OCI-LY1 (cell line): ENCODE results near the gene PCDHGA6.
"Not testable (repeated sequence)": the region's sequence is repeated elsewhere in the genome, so short reads cannot be mapped to it uniquely, and the experiment has no call there.

Experiments
- H2AFZ ChIP-seq: fragments of 200-600 bp; sonication (generic), shearing (Covaris generic); 2 replicates; pipeline ENCODE4 v1.6.0; 2014; ENCODE audit warnings: antibody characterized with exemption, mild to moderate bottlenecking, low read length
- H3F3A ChIP-seq: fragments of 200-600 bp; sonication (generic), shearing (Covaris generic); 2 replicates; pipeline ENCODE4 v1.6.0; 2014; ENCODE audit warnings: mild to moderate bottlenecking, antibody characterized with exemption, low read length, moderate library complexity; ENCODE audit not compliant: insufficient read depth
- H3K27ac ChIP-seq: fragments of 200-600 bp; sonication (generic); 2 replicates; pipeline ENCODE4 v1.5.1; 2014; ENCODE audit warnings: low read length, mixed run types, mild to moderate bottlenecking, low read depth; ENCODE audit not compliant: poor library complexity, severe bottlenecking
- H3K27me3 ChIP-seq: fragments of 200-600 bp; sonication (generic); 2 replicates; pipeline ENCODE4 v1.6.0; 2014; ENCODE audit warnings: antibody characterized with exemption, mild to moderate bottlenecking, low read length, moderate library complexity; ENCODE audit not compliant: insufficient read depth
- H3K36me3 ChIP-seq: fragments of 200-600 bp; sonication (generic); 2 replicates; pipeline ENCODE4 v1.6.1; 2014; ENCODE audit warnings: mild to moderate bottlenecking, antibody characterized with exemption, low read length, moderate library complexity, mixed read lengths; ENCODE audit not compliant: insufficient read depth
- H3K4me1 ChIP-seq: fragments of 200-600 bp; sonication (generic); 2 replicates; pipeline ENCODE4 v1.5.1; 2014; ENCODE audit warnings: mild to moderate bottlenecking, low read length, moderate library complexity; ENCODE audit not compliant: insufficient read depth, severe bottlenecking
- H3K4me2 ChIP-seq: fragments of 200-600 bp; sonication (generic), shearing (Covaris generic); 2 replicates; pipeline ENCODE4 v1.6.1; 2014; ENCODE audit warnings: low read length
- H3K4me3 ChIP-seq: fragments of 200-600 bp; sonication (generic); 2 replicates; pipeline ENCODE4 v1.5.1; 2014; ENCODE audit warnings: low read length, low read depth, mild to moderate bottlenecking, mixed read lengths; ENCODE audit not compliant: poor library complexity, severe bottlenecking
- H3K79me2 ChIP-seq: fragments of 200-600 bp; shearing (Covaris generic); 2 replicates; pipeline ENCODE4 v1.6.1; 2016; ENCODE audit warnings: mixed run types, low read length, mixed read lengths; ENCODE audit not compliant: insufficient read depth
- H3K9ac ChIP-seq: fragments of 200-600 bp; sonication (generic), shearing (Covaris generic); 2 replicates; pipeline ENCODE4 v1.6.1; 2014; ENCODE audit warnings: mild to moderate bottlenecking, low read length, mixed read lengths
- H3K9me2 ChIP-seq: fragments of 200-600 bp; sonication (generic), shearing (Covaris generic); 2 replicates; pipeline ENCODE4 v1.6.1; 2014; ENCODE audit warnings: low read depth, mild to moderate bottlenecking, low read length, mixed read lengths
- H3K9me3 ChIP-seq: fragments of 200-600 bp; shearing (Covaris generic); 2 replicates; pipeline ENCODE4 v1.6.1; 2014; ENCODE audit warnings: low read length, mixed read lengths
- H4K20me1 ChIP-seq: fragments of 200-600 bp; sonication (generic), shearing (Covaris generic); 2 replicates; pipeline ENCODE4 v1.6.0; 2016; ENCODE audit warnings: mild to moderate bottlenecking, low read length; ENCODE audit not compliant: insufficient read depth
- EZH2 ChIP-seq: fragments of 200-600 bp; sonication (generic), shearing (Covaris generic); IDR thresholded peaks from 2 replicates; pipeline ENCODE4 v1.8.0; 2017; ENCODE audit warnings: borderline replicate concordance, mixed run types, mild to moderate bottlenecking, antibody characterized with exemption, low read length, moderate library complexity, mixed read lengths
- TF ChIP-seq, protein P1 (sequence below): fragments of 200-600 bp; sonication (generic), shearing (Covaris generic); IDR thresholded peaks from 2 replicates; pipeline ENCODE4 v1.5.1; 2017; ENCODE audit warnings: mild to moderate bottlenecking, antibody characterized with exemption, low read length, moderate library complexity, mixed read lengths

The PCDHGA6 gene

DNA sequence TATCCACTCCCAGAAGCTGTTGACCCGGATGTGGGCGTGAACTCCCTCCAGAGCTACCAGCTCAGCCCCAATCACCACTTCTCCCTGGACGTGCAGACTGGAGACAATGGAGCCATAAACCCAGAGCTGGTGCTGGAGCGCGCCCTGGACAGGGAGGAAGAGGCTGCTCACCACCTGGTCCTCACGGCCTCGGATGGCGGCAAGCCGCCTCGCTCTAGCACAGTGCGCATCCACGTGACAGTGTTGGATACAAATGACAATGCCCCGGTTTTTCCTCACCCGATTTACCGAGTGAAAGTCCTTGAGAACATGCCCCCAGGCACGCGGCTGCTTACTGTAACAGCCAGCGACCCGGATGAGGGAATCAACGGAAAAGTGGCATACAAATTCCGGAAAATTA is 19.6 kb downstream of the PCDHGA6 start:
- Histone ChIP-seq H3K36me3 (no peaks in the 10 kb centered on the region), H3K4me1 (no peaks in the 10 kb centered on the region), H3K79me2 (no peaks in the 10 kb centered on the region), H3K27ac (no peak overlapping the region), H3K27me3 (no peaks in the 10 kb centered on the region), H2AFZ (no peak overlapping the region), H4K20me1 (no peaks in the 10 kb centered on the region), H3K9ac (no peak overlapping the region), H3F3A (no peaks in the 10 kb centered on the region), H3K4me3 (no peak overlapping the region), H3K4me2 (no peak overlapping the region), H3K9me2 (no peaks in the 10 kb centered on the region), H3K9me3 (peaks cover 6% of the 10 kb centered on the region; the same call in 1 of the 2 replicates)
- TF ChIP-seq EZH2 = no peak
- TF ChIP-seq, protein P1, sequence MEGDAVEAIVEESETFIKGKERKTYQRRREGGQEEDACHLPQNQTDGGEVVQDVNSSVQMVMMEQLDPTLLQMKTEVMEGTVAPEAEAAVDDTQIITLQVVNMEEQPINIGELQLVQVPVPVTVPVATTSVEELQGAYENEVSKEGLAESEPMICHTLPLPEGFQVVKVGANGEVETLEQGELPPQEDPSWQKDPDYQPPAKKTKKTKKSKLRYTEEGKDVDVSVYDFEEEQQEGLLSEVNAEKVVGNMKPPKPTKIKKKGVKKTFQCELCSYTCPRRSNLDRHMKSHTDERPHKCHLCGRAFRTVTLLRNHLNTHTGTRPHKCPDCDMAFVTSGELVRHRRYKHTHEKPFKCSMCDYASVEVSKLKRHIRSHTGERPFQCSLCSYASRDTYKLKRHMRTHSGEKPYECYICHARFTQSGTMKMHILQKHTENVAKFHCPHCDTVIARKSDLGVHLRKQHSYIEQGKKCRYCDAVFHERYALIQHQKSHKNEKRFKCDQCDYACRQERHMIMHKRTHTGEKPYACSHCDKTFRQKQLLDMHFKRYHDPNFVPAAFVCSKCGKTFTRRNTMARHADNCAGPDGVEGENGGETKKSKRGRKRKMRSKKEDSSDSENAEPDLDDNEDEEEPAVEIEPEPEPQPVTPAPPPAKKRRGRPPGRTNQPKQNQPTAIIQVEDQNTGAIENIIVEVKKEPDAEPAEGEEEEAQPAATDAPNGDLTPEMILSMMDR = no peak

DNA sequence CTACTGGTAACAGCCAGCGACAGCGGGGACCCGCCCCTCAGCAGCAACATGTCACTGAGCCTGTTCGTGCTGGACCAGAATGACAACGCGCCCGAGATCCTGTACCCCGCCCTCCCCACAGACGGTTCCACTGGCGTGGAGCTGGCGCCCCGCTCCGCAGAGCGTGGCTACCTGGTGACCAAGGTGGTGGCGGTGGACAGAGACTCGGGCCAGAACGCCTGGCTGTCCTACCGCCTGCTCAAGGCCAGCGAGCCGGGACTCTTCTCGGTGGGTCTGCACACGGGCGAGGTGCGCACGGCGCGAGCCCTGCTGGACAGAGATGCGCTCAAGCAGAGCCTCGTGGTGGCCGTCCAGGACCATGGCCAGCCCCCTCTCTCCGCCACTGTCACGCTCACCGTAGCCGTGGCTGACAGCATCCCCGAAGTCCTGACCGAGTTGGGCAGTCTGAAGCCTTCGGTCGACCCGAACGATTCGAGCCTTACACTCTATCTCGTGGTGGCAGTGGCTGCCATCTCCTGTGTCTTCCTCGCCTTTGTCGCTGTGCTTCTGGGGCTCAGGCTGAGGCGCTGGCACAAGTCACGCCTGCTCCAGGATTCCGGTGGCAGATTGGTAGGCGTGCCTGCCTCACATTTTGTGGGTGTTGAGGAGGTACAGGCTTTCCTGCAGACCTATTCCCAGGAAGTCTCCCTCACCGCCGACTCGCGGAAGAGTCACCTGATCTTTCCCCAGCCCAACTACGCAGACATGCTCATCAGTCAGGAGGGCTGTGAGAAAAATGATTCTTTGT is 20.9 kb downstream of the PCDHGA6 start:
- H3K4me3 ChIP-seq, H3K9me3 ChIP-seq, H4K20me1 ChIP-seq, H3K36me3 ChIP-seq, H2AFZ ChIP-seq, H3F3A ChIP-seq, H3K79me2 ChIP-seq, H3K27ac ChIP-seq, H3K27me3 ChIP-seq, H3K9ac ChIP-seq, H3K4me1 ChIP-seq, H3K9me2 ChIP-seq, H3K4me2 ChIP-seq: not testable (repeated sequence)

DNA sequence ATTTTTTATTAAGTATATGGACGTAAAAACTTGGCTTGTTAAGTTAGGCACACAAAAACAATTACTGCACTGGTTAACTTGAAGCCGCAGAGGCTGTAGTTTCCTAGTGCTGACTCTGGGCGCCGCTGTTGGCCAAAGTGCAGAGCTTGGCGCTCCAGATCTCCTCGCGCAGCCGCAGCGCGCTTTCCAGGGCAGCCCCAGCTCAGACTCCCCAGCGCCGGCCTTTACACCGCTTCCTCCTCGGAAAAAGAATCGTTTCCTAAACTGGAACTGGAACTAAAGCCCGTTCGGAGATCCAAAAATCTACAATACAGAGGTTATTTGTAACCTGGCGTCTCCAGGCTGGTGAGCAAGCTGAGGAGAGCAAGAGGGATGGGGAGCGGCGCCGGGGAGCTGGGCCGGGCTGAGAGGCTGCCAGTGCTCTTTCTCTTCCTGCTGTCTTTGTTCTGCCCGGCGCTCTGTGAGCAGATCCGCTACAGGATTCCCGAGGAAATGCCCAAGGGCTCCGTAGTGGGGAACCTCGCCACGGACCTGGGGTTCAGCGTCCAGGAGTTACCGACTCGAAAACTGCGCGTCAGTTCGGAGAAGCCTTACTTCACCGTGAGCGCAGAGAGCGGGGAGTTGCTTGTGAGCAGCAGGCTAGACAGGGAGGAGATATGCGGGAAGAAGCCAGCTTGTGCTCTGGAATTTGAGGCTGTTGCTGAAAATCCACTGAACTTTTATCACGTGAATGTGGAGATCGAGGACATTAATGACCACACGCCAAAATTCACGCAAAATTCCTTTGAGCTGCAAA is 24.3 kb downstream of the PCDHGA6 start, which contains the start of gene PCDHGB5:
Gene PCDHGB5, plus strand, starts transcription at position 192 of the 796 bp plus-strand sequence. Its CDS starts 181 bp downstream, at position 373.
- H2AFZ ChIP-seq, H3K4me2 ChIP-seq, H3K9me2 ChIP-seq, H3K27me3 ChIP-seq, H3K9ac ChIP-seq, H3K27ac ChIP-seq, H4K20me1 ChIP-seq, H3K4me1 ChIP-seq, H3K4me3 ChIP-seq, H3K9me3 ChIP-seq, H3K36me3 ChIP-seq, H3K79me2 ChIP-seq, H3F3A ChIP-seq: not testable (repeated sequence)

DNA sequence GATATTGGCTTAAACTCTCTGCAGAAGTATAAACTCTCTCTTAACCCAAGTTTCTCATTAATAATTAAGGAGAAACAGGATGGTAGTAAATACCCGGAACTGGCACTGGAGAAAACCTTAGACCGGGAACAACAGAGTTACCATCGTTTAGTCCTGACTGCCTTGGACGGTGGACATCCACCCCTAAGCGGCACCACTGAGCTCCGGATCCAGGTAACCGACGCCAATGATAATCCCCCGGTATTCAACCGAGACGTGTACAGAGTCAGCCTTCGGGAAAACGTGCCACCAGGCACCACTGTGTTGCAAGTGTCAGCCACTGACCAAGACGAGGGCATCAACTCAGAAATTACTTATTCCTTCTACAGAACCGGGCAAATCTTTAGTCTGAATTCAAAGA is 24.9 kb downstream of the PCDHGA6 start:
- no peaks in the 10 kb centered on the region for H3K27me3 ChIP-seq
- H3K36me3 ChIP-seq = no peaks in the 10 kb centered on the region
- no peak overlapping the region for H3K4me2 ChIP-seq
- no peak overlapping the region for H3K27ac ChIP-seq
- TF ChIP-seq, protein P1 = no peak
- no peak for TF ChIP-seq EZH2
- H4K20me1 ChIP-seq = no peaks in the 10 kb centered on the region
- H2AFZ ChIP-seq = no peak overlapping the region
- H3K4me3 ChIP-seq = no peak overlapping the region
- no peaks in the 10 kb centered on the region for H3K4me1 ChIP-seq
- peaks cover 5% of the 10 kb centered on the region; the same call in 1 of the 2 replicates for H3K9me3 ChIP-seq
- H3K9me2 ChIP-seq = no peaks in the 10 kb centered on the region
- H3F3A ChIP-seq = no peaks in the 10 kb centered on the region
- no peaks in the 10 kb centered on the region for H3K79me2 ChIP-seq
- no peak overlapping the region for H3K9ac ChIP-seq
